Forelimb muscle (tissue), 1 donor: Measurements from ENCODE around the gene EPN1. TPM values are rescaled to one million over a fixed set of nuclear protein-coding genes. Genes with fewer than 3 reads are reported as not detected.

Experiments used
- DNase-seq: peaks from one replicate; pipeline ENCODE4 v3.0.0-alpha.2; 2013; ENCODE audit warnings: low read depth
- polyA plus RNA-seq: library from polyadenylated mRNA; unstranded; fragments of 120-200 nt; gene quantifications from one replicate; pipeline ENCODE4 v1.2.1, GENCODE V29; 2013; ENCODE audit not compliant: insufficient read length

Gene EPN1
- polyA plus RNA-seq, 1 donor, result 82.6 TPM

- DNase-seq, result no peak
These were observed 14.0 kb upstream of the EPN1 start for GRCh38 chr19:55660991-55661390.

GRCh38 chr19:55661826-55662225 is 13.2 kb upstream of the EPN1 start:
- DNase-seq, result no peak

- no peak for DNase-seq
These were observed 11.0 kb upstream of the EPN1 start for GRCh38 chr19:55663846-55664536.

GRCh38 chr19:55666343-55667005 is 8.6 kb upstream of the EPN1 start:
- DNase-seq, result no peak

- no peak for DNase-seq
These were observed 8.0 kb upstream of the EPN1 start for GRCh38 chr19:55667006-55667381.

- no peak for DNase-seq
These were observed 7.5 kb upstream of the EPN1 start for GRCh38 chr19:55667511-55667910.

- no peak for DNase-seq
These were observed 7.1 kb upstream of the EPN1 start for GRCh38 chr19:55667958-55668357.

- no peak for DNase-seq
These were observed 6.2 kb upstream of the EPN1 start for GRCh38 chr19:55668603-55669348.

GRCh38 chr19:55669418-55670279 is 5.4 kb upstream of the EPN1 start:
- no peak for DNase-seq

- DNase-seq, result no peak
These were observed 4.6 kb upstream of the EPN1 start for GRCh38 chr19:55670280-55671053.

GRCh38 chr19:55671054-55671378 is 4.0 kb upstream of the EPN1 start:
- no peak for DNase-seq

GRCh38 chr19:55672418-55672817 is 2.6 kb upstream of the EPN1 start:
- no peak for DNase-seq

- no peak for DNase-seq
These were observed 1.6 kb upstream of the EPN1 start for GRCh38 chr19:55673465-55673864.

- no peak for DNase-seq
These were observed 1.1 kb upstream of the EPN1 start for GRCh38 chr19:55673889-55674288.

GRCh38 chr19:55674459-55674840 is 576 bp upstream of the EPN1 start:
- no peak for DNase-seq

- no peak for DNase-seq
These were observed 782 bp downstream of the EPN1 start for GRCh38 chr19:55675661-55676354.

- DNase-seq, result no peak
These were observed 1.4 kb downstream of the EPN1 start for GRCh38 chr19:55676383-55676782.

GRCh38 chr19:55676889-55677505 is 2.0 kb downstream of the EPN1 start:
- DNase-seq, result no peak

- DNase-seq, result no peak
These were observed 2.6 kb downstream of the EPN1 start for GRCh38 chr19:55677572-55678028.

- no peak for DNase-seq
These were observed 3.2 kb downstream of the EPN1 start for GRCh38 chr19:55678121-55678671.
